H9 (cell line): ENCODE data around the gene GOLGA6A. TPM values are rescaled to one million over a fixed set of nuclear protein-coding genes. Genes with fewer than 3 reads are reported as not detected.

ENCODE experiments used
- DNase-seq: peaks from one replicate; pipeline ENCODE4 v3.0.0-alpha.2; 2017
- H2AFZ ChIP-seq: one replicate; pipeline ENCODE4 v1.6.1; 2013; ENCODE audit warnings: mild to moderate bottlenecking, low read length, control low read depth, moderate library complexity
- H2AK5ac ChIP-seq: 2 replicates; pipeline ENCODE4 v1.6.1; 2013; ENCODE audit warnings: low read length, control low read depth, mixed read lengths; ENCODE audit not compliant: insufficient read length
- H2BK120ac ChIP-seq: one replicate; pipeline ENCODE4 v1.6.1; 2013; ENCODE audit warnings: low read depth, mild to moderate bottlenecking, low read length, control low read depth, inconsistent platforms; ENCODE audit not compliant: poor library complexity, severe bottlenecking
- H2BK12ac ChIP-seq: 2 replicates; pipeline ENCODE4 v1.6.1; 2013; ENCODE audit warnings: low read length, control low read depth, mixed read lengths, low read depth; ENCODE audit not compliant: insufficient read length
- H2BK15ac ChIP-seq: 2 replicates; pipeline ENCODE4 v1.6.1; 2013; ENCODE audit warnings: low read depth, low read length, control low read depth
- H2BK20ac ChIP-seq: one replicate; pipeline ENCODE4 v1.6.1; 2013; ENCODE audit warnings: low read depth, mild to moderate bottlenecking, low read length, control low read depth, inconsistent platforms; ENCODE audit not compliant: poor library complexity, severe bottlenecking
- H2BK5ac ChIP-seq: 2 replicates; pipeline ENCODE4 v1.6.1; 2013; ENCODE audit warnings: low read length, control low read depth, mixed read lengths; ENCODE audit not compliant: insufficient read length
- H3K14ac ChIP-seq: 2 replicates; pipeline ENCODE4 v1.6.1; 2013; ENCODE audit warnings: low read length, control low read depth; ENCODE audit not compliant: insufficient read depth
- H3K18ac ChIP-seq: 2 replicates; pipeline ENCODE4 v1.6.1; 2013; ENCODE audit warnings: low read depth, mild to moderate bottlenecking, mixed read lengths, low read length, control low read depth; ENCODE audit not compliant: insufficient read length
- H3K23ac ChIP-seq: 2 replicates; pipeline ENCODE4 v1.6.1; 2013; ENCODE audit warnings: low read length, control low read depth, mixed read lengths, low read depth; ENCODE audit not compliant: insufficient read length
- H3K23me2 ChIP-seq: 2 replicates; pipeline ENCODE4 v1.6.1; 2013; ENCODE audit warnings: low read depth, mild to moderate bottlenecking, mixed read lengths, low read length, control low read depth; ENCODE audit not compliant: insufficient read length, poor library complexity, severe bottlenecking
- H3K27ac ChIP-seq: 2 replicates; pipeline ENCODE4 v1.5.1; 2013; ENCODE audit warnings: low read length, control low read depth, mixed read lengths, low read depth; ENCODE audit not compliant: insufficient read length
- H3K27me3 ChIP-seq: 2 replicates; pipeline ENCODE4 v1.6.1; 2013; ENCODE audit warnings: low read length, control low read depth, inconsistent platforms; ENCODE audit not compliant: insufficient read depth
- H3K4ac ChIP-seq: 2 replicates; pipeline ENCODE4 v1.6.1; 2013; ENCODE audit warnings: low read depth, mild to moderate bottlenecking, control low read depth, inconsistent platforms, low read length, moderate library complexity
- H3K4me1 ChIP-seq: 2 replicates; pipeline ENCODE4 v1.6.1; 2013; ENCODE audit warnings: low read length, control low read depth, inconsistent platforms; ENCODE audit not compliant: insufficient read depth
- H3K4me2 ChIP-seq: 2 replicates; pipeline ENCODE4 v1.6.1; 2013; ENCODE audit warnings: low read length, control low read depth, mixed read lengths; ENCODE audit not compliant: insufficient read length, insufficient read depth
- H3K56ac ChIP-seq: 2 replicates; pipeline ENCODE4 v1.6.1; 2013; ENCODE audit warnings: low read depth, mild to moderate bottlenecking, mixed read lengths, low read length, control low read depth; ENCODE audit not compliant: insufficient read length
- H3K79me1 ChIP-seq: 2 replicates; pipeline ENCODE4 v1.6.1; 2013; ENCODE audit warnings: low read depth, mild to moderate bottlenecking, moderate library complexity, low read length, control low read depth, inconsistent platforms; ENCODE audit not compliant: insufficient read depth, poor library complexity, severe bottlenecking
- H3K79me2 ChIP-seq: 2 replicates; pipeline ENCODE4 v1.6.1; 2013; ENCODE audit warnings: low read length, control low read depth, inconsistent platforms; ENCODE audit not compliant: insufficient read depth
- H3K9ac ChIP-seq: 2 replicates; pipeline ENCODE4 v1.6.1; 2013; ENCODE audit warnings: low read length, control low read depth, mixed read lengths; ENCODE audit not compliant: insufficient read length; ENCODE audit errors: extremely low read depth
- H3K9me3 ChIP-seq: one replicate; pipeline ENCODE4 v1.6.1; 2013; ENCODE audit warnings: low read depth, low read length, inconsistent platforms; ENCODE audit not compliant: control insufficient read depth
- H3T11ph ChIP-seq: one replicate; pipeline ENCODE4 v1.6.1; 2013; ENCODE audit warnings: mild to moderate bottlenecking, low read length, control low read depth, inconsistent platforms
- H4K20me1 ChIP-seq: one replicate; pipeline ENCODE4 v1.6.1; 2013; ENCODE audit not compliant: control insufficient read depth, insufficient read length, insufficient read depth
- H4K5ac ChIP-seq: 2 replicates; pipeline ENCODE4 v1.6.1; 2013; ENCODE audit warnings: low read depth, mild to moderate bottlenecking, mixed read lengths, low read length, control low read depth; ENCODE audit not compliant: insufficient read length
- H4K8ac ChIP-seq: replicated peaks from 2 replicates; pipeline ENCODE4 v1.6.1; 2013; ENCODE audit warnings: low read length, control low read depth, mixed read lengths, low read depth; ENCODE audit not compliant: insufficient read length
- H4K91ac ChIP-seq: 2 replicates; pipeline ENCODE4 v1.6.1; 2013; ENCODE audit warnings: low read depth, mild to moderate bottlenecking, moderate library complexity, mixed read lengths, low read length, control low read depth; ENCODE audit not compliant: insufficient read length
- H3K27ac Mint-ChIP-seq, 3 experiments: 2 replicates in 2 of 3; 3 replicates in 1 of 3; pipeline ENCODE4 v1.8.0; 2020 to 2021; ENCODE audit warnings: mixed read lengths in 3 of 3, mild to moderate bottlenecking in 1 of 3, moderate library complexity in 1 of 3
- H3K27me3 Mint-ChIP-seq: 2 replicates; pipeline ENCODE4 v1.8.0; 2021; ENCODE audit warnings: low read depth, mild to moderate bottlenecking, moderate library complexity, mixed read lengths
- H3K36me3 Mint-ChIP-seq, 3 experiments: 2 replicates in 2 of 3; 3 replicates in 1 of 3; pipeline ENCODE4 v1.8.0; 2020 to 2021; ENCODE audit warnings: low read depth in 3 of 3, mixed read lengths in 3 of 3; ENCODE audit not compliant: insufficient read depth in 1 of 3
- H3K4me1 Mint-ChIP-seq, 2 experiments: 2 replicates each; pipeline ENCODE4 v1.8.0; 2020; ENCODE audit warnings: mixed read lengths in 2 of 2
- H3K4me3 Mint-ChIP-seq, 2 experiments: 2 replicates in 1 of 2; 3 replicates in 1 of 2; pipeline ENCODE4 v1.8.0; 2020 to 2021; ENCODE audit warnings: mild to moderate bottlenecking in 2 of 2, mixed read lengths in 2 of 2, moderate library complexity in 1 of 2
- H3K9me3 Mint-ChIP-seq, 2 experiments: 2 replicates in 1 of 2; 3 replicates in 1 of 2; pipeline ENCODE4 v1.8.0; 2020; ENCODE audit warnings: mild to moderate bottlenecking in 2 of 2, mixed read lengths in 2 of 2, moderate library complexity in 1 of 2
- WGBS: extraction: QIAGEN DNeasy Blood & Tissue Kit; methylation state at CpG from one replicate; pipeline ENCODE4 v1.1.7; 2013; ENCODE audit warnings: missing lambda C conversion rate, low lambda C conversion rate, mixed read lengths; ENCODE audit not compliant: insufficient read length; ENCODE audit errors: extremely low coverage; 5-methylcytosine and 5-hydroxymethylcytosine counted together
- total RNA-seq: library from RNA; stranded (reverse); gene quantifications from 2 replicates; pipeline ENCODE4 v1.2.1, GENCODE V29; 2021
- TF ChIP-seq, protein P1 (sequence below): fragments of 200-600 bp; sonication (generic); conservative IDR thresholded peaks from 3 replicates; pipeline ENCODE4 v1.8.0; 2021; ENCODE audit warnings: antibody characterized with exemption, mild to moderate bottlenecking

The GOLGA6A gene
- total RNA-seq, 1 experiment from 2014 or later: 0.72 TPM

DNA sequence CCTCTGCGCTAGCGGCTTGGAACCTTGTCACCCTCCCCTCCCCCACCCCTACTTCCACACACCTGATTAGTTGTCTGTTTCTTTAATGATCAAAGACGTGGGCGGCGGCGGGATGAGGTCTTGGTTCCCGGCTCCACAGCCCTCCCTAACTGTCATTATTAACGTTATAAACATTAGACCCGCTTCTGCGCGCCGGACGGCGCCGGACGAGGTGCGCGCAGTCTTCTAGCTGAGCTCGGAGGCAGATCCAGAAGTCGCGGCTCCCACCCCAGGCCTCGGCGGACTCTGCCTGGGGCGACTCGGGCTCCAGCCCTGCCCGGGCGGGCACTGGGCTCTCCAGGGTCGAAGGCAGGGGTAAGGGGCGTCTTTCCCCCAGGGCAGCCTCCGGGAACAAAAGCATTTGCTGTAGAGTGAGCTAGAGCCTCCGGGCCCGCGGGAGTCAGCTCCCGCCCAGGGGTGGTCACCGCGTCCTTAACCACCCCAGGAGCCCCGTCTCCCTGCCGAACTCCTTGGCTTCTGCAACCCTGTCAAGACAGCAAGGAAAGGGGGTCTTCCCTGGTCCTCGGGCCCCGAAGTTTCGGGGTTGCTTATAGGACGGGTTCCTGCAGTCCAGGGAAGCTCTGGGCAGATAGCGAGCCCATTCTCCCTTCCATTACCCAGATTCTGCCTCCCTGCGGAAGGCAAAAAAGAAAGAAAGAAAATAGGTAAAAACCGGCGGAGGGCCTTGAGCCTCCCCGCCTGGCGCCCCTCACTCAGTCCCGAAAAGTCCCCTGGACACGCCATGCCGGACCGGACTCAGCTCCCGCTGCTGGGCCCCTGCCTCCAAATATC is 45.8 kb upstream of the GOLGA6A start:
- Histone ChIP-seq H4K91ac (no peak overlapping the region), H3K79me2 (no peaks in the 10 kb centered on the region), H3K4me1 (no peaks in the 10 kb centered on the region; the same call in 1 of the 2 replicates), H3K56ac (no peak overlapping the region), H3K27ac (no peak overlapping the region), H2BK20ac (no peak overlapping the region), H2AK5ac (no peak overlapping the region), H4K5ac (no peak overlapping the region), H3K23me2 (peaks cover 20% of the 10 kb centered on the region), H3K4me2 (peak overlapping the region; percentile 82), H2BK12ac (no peak overlapping the region), H3K23ac (no peak overlapping the region), H2BK5ac (no peak overlapping the region), H3K14ac (no peak overlapping the region; the same call in 1 of the 2 replicates), H3T11ph (no peak overlapping the region), H3K18ac (no peak overlapping the region), H3K9ac (no peak overlapping the region), H4K20me1 (peaks cover 4% of the 10 kb centered on the region), H3K4ac (no peak overlapping the region), H2AFZ (no peak overlapping the region), H2BK15ac (no peak overlapping the region), H3K79me1 (no peaks in the 10 kb centered on the region), H3K27me3 (peaks cover 57% of the 10 kb centered on the region), H4K8ac (no peak overlapping the region), H2BK120ac (no peak overlapping the region), H3K9me3 (no peaks in the 10 kb centered on the region)
- H3K4me1 Mint-ChIP-seq: peaks cover 51 to 56% of the 10 kb centered on the region in 2 experiments
- no peaks in the 10 kb centered on the region; a peak in 3 of 7 replicates for H3K36me3 Mint-ChIP-seq
- TF ChIP-seq, protein P1, sequence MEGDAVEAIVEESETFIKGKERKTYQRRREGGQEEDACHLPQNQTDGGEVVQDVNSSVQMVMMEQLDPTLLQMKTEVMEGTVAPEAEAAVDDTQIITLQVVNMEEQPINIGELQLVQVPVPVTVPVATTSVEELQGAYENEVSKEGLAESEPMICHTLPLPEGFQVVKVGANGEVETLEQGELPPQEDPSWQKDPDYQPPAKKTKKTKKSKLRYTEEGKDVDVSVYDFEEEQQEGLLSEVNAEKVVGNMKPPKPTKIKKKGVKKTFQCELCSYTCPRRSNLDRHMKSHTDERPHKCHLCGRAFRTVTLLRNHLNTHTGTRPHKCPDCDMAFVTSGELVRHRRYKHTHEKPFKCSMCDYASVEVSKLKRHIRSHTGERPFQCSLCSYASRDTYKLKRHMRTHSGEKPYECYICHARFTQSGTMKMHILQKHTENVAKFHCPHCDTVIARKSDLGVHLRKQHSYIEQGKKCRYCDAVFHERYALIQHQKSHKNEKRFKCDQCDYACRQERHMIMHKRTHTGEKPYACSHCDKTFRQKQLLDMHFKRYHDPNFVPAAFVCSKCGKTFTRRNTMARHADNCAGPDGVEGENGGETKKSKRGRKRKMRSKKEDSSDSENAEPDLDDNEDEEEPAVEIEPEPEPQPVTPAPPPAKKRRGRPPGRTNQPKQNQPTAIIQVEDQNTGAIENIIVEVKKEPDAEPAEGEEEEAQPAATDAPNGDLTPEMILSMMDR: no peak
- no peak overlapping the region for H3K27ac Mint-ChIP-seq
- H3K4me3 Mint-ChIP-seq: peak overlapping the region; percentile 48 to 85
- WGBS: no CpG with 5 or more reads among the region's 53 CpGs
- H3K27me3 Mint-ChIP-seq: peaks cover 99% of the 10 kb centered on the region
- DNase-seq: no peak
- H3K9me3 Mint-ChIP-seq: peaks cover 2 to 6% of the 10 kb centered on the region in 2 experiments; a peak in 2 of 5 replicates
